Measurements from ENCODE around the gene THNSL1.

THNSL1 gene

GRCh38 chr10:25057886-25058285 is 41.5 kb downstream of the THNSL1 start:
- no peak for DNase-seq (ENCODE audit: low read depth in 2 of 2)

- DNase-seq (ENCODE audit: low read depth in 2 of 2): no peak
These were observed 43.6 kb downstream of the THNSL1 start for GRCh38 chr10:25059990-25060389.

- DNase-seq (ENCODE audit: low read depth in 2 of 2): no peak
These were observed 44.7 kb downstream of the THNSL1 start for GRCh38 chr10:25061125-25061524.

GRCh38 chr10:25061711-25062449 is 45.5 kb downstream of the THNSL1 start:
- no peak for DNase-seq (ENCODE audit: low read depth in 2 of 2)

- no peak for DNase-seq (ENCODE audit: low read depth in 2 of 2)
These were observed 46.7 kb downstream of the THNSL1 start for GRCh38 chr10:25063157-25063556.

GRCh38 chr10:25063644-25064043 is 47.2 kb downstream of the THNSL1 start:
- DNase-seq (ENCODE audit: low read depth in 2 of 2): no peak

- DNase-seq (ENCODE audit: low read depth in 2 of 2): no peak
These were observed 48.0 kb downstream of the THNSL1 start for GRCh38 chr10:25064401-25064800.

- DNase-seq (ENCODE audit: low read depth in 2 of 2): no peak
These were observed 49.5 kb downstream of the THNSL1 start for GRCh38 chr10:25065761-25066476.

GRCh38 chr10:25068152-25069058 is 52.0 kb downstream of the THNSL1 start:
- DNase-seq (ENCODE audit: low read depth in 2 of 2): no peak

- no peak for DNase-seq (ENCODE audit: low read depth in 2 of 2)
These were observed 54.8 kb downstream of the THNSL1 start for GRCh38 chr10:25071227-25071626.

- no peak for DNase-seq (ENCODE audit: low read depth in 2 of 2)
These were observed 56.4 kb downstream of the THNSL1 start for GRCh38 chr10:25072786-25073185.

- no peak for DNase-seq (ENCODE audit: low read depth in 2 of 2)
These were observed 59.4 kb downstream of the THNSL1 start for GRCh38 chr10:25075825-25076224.

Measured in stimulated activated CD8-positive, alpha-beta memory T cell treated with anti-CD3 and anti-CD28 coated beads, Interleukin-7, amount 100 ng/mL, for 4 hours (primary cell).